Measurements from ENCODE around the gene NME7.

Gene NME7

GRCh38 chr1:169148472-169149252 lies 218.9 kb downstream of the NME7 start:
- POLR2A ChIA-PET, result no interaction called here
- Histone ChIP-seq H3K36me3 (ENCODE audit: control insufficient read depth in 2 of 2, insufficient read depth in 1 of 2, low read length in 2 of 2) (no peaks in the 10 kb centered on the region), H3K4me3 (ENCODE audit: low read depth, low read length) (no peak overlapping the region), H3K9me3 (ENCODE audit: control insufficient read depth, insufficient read depth, low read depth, low read length) (no peaks in the 10 kb centered on the region), H3K4me1 (ENCODE audit: control insufficient read depth, insufficient read depth, low read length) (no peaks in the 10 kb centered on the region), H3K27ac (ENCODE audit: extremely low read depth, low read depth, low read length) (no peak overlapping the region)
- TF ChIP-seq ZNF596 (tag by site-specific recombination; IDR thresholded peaks at IDR 0.05) (no peak), HOXD13 (CRISPR knock-in tag; IDR thresholded peaks at IDR 0.05; ENCODE audit: borderline replicate concordance) (no peak), ELK4 (IDR thresholded peaks at IDR 0.05; ENCODE audit: borderline replicate concordance, low read depth, low read length) (no peak), HOXC10 (CRISPR knock-in tag; IDR thresholded peaks at IDR 0.05) (no peak), ZBTB7A (tag by site-specific recombination; IDR thresholded peaks at IDR 0.05; ENCODE audit: low read depth) (no peak), ZNF311 (tag by site-specific recombination; IDR thresholded peaks at IDR 0.05; ENCODE audit: borderline replicate concordance) (no peak), ZNF214 (tag by site-specific recombination; IDR thresholded peaks at IDR 0.05; ENCODE audit: borderline replicate concordance) (no peak), PRDM6 (tag by site-specific recombination; IDR thresholded peaks at IDR 0.05) (no peak), ZNF639 (tag by site-specific recombination; IDR thresholded peaks at IDR 0.05) (no peak), RBAK (tag by site-specific recombination; IDR thresholded peaks at IDR 0.05) (no peak)
- TF ChIP-seq, protein P1, sequence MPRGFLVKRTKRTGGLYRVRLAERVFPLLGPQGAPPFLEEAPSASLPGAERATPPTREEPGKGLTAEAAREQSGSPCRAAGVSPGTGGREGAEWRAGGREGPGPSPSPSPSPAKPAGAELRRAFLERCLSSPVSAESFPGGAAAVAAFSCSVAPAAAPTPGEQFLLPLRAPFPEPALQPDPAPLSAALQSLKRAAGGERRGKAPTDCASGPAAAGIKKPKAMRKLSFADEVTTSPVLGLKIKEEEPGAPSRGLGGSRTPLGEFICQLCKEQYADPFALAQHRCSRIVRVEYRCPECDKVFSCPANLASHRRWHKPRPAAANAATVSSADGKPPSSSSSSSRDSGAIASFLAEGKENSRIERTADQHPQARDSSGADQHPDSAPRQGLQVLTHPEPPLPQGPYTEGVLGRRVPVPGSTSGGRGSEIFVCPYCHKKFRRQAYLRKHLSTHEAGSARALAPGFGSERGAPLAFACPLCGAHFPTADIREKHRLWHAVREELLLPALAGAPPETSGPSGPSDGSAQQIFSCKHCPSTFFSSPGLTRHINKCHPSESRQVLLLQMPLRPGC (tag by site-specific recombination; IDR thresholded peaks at IDR 0.05), result no peak
- CTCF ChIA-PET, result no interaction called here

DNA sequence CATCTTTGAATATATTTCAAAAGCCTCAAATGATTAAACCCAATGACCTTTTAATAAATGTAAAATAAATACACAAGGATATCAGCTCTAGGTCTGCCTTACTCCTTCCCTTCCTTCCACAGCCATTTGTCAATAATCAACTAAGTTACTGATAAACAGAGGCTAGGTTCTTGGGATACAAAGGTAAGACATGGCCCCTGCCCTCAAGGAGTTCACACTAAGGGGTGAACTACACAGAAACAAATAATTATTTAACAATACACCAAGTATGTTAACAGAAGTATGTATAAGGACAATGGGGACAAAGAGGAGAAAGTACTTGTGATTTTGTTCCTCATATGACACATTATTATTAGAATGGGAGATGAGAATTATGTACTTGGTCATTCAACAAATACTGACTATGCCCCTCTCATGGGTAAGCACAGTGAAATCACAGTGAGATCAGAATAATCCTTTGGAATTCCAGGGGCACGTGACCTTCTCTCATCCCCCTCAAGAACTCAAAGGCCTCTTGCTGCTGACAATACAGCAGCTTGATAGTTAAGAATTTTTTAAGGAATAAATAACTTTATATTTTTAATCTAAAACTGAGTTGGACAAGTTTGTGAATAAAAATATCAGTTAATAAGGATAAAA lies 220.9 kb downstream of the NME7 start:
- Histone ChIP-seq H3K36me3 (ENCODE audit: control insufficient read depth in 2 of 2, insufficient read depth in 1 of 2, low read length in 2 of 2) (no peaks in the 10 kb centered on the region), H3K4me1 (ENCODE audit: control insufficient read depth, insufficient read depth, low read length) (no peaks in the 10 kb centered on the region), H3K27ac (ENCODE audit: extremely low read depth, low read depth, low read length) (no peak overlapping the region), H3K4me3 (ENCODE audit: low read depth, low read length) (no peak overlapping the region), H3K9me3 (ENCODE audit: control insufficient read depth, insufficient read depth, low read depth, low read length) (no peaks in the 10 kb centered on the region)
- CTCF ChIA-PET, result no interaction called here
- POLR2A ChIA-PET, result no interaction called here
- no peak for TF ChIP-seq ZNF2 (tag by site-specific recombination; IDR thresholded peaks at IDR 0.05)
- no peak for TF ChIP-seq PRDM6 (tag by site-specific recombination; IDR thresholded peaks at IDR 0.05)
- TF ChIP-seq ZNF23 (tag by site-specific recombination; IDR thresholded peaks at IDR 0.05; ENCODE audit: borderline replicate concordance), result no peak
- TF ChIP-seq ZNF629 (tag by site-specific recombination; IDR thresholded peaks at IDR 0.05), result no peak
- no peak for TF ChIP-seq ZNF354C (tag by site-specific recombination; IDR thresholded peaks at IDR 0.05; ENCODE audit: borderline replicate concordance, low read depth)
- TF ChIP-seq, protein P2, sequence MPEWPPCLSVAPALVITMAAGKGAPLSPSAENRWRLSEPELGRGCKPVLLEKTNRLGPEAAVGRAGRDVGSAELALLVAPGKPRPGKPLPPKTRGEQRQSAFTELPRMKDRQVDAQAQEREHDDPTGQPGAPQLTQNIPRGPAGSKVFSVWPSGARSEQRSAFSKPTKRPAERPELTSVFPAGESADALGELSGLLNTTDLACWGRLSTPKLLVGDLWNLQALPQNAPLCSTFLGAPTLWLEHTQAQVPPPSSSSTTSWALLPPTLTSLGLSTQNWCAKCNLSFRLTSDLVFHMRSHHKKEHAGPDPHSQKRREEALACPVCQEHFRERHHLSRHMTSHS (tag by site-specific recombination; IDR thresholded peaks at IDR 0.05), result no peak
- TF ChIP-seq, protein P3, sequence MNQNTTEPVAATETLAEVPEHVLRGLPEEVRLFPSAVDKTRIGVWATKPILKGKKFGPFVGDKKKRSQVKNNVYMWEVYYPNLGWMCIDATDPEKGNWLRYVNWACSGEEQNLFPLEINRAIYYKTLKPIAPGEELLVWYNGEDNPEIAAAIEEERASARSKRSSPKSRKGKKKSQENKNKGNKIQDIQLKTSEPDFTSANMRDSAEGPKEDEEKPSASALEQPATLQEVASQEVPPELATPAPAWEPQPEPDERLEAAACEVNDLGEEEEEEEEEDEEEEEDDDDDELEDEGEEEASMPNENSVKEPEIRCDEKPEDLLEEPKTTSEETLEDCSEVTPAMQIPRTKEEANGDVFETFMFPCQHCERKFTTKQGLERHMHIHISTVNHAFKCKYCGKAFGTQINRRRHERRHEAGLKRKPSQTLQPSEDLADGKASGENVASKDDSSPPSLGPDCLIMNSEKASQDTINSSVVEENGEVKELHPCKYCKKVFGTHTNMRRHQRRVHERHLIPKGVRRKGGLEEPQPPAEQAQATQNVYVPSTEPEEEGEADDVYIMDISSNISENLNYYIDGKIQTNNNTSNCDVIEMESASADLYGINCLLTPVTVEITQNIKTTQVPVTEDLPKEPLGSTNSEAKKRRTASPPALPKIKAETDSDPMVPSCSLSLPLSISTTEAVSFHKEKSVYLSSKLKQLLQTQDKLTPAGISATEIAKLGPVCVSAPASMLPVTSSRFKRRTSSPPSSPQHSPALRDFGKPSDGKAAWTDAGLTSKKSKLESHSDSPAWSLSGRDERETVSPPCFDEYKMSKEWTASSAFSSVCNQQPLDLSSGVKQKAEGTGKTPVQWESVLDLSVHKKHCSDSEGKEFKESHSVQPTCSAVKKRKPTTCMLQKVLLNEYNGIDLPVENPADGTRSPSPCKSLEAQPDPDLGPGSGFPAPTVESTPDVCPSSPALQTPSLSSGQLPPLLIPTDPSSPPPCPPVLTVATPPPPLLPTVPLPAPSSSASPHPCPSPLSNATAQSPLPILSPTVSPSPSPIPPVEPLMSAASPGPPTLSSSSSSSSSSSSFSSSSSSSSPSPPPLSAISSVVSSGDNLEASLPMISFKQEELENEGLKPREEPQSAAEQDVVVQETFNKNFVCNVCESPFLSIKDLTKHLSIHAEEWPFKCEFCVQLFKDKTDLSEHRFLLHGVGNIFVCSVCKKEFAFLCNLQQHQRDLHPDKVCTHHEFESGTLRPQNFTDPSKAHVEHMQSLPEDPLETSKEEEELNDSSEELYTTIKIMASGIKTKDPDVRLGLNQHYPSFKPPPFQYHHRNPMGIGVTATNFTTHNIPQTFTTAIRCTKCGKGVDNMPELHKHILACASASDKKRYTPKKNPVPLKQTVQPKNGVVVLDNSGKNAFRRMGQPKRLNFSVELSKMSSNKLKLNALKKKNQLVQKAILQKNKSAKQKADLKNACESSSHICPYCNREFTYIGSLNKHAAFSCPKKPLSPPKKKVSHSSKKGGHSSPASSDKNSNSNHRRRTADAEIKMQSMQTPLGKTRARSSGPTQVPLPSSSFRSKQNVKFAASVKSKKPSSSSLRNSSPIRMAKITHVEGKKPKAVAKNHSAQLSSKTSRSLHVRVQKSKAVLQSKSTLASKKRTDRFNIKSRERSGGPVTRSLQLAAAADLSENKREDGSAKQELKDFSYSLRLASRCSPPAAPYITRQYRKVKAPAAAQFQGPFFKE (tag by site-specific recombination; IDR thresholded peaks at IDR 0.05; ENCODE audit: borderline replicate concordance), result no peak

Data from HEK293 (cell line).